ELF-1 (cell line): ENCODE results near the gene CDH12.
"Not testable (repeated sequence)": the region's sequence is repeated elsewhere in the genome, so short reads cannot be mapped to it uniquely, and the experiment has no call there.

Source experiments
- DNase-seq: peaks from one replicate; pipeline ENCODE4 v3.0.0-alpha.2; 2016; ENCODE audit warnings: low read depth, low spot score

The CDH12 gene

DNA sequence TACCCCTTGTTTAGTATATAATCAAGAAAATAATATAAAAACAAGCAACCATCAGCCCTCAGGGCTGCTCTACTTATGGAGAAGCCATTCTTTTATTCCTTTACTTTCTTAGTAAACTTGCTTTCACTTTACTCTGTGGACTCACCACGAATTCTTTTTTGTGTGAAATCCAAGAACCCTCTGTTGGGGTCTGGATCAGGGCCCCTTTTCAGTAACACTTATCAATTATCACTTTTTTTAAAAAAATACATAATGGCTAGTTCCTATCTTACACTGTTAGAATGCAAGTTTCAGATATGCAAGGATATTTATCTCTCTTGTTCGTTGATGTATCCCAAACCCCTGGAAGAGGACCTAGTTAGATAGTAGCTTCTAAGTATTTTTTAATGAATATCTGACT lies 687.2 kb downstream of the CDH12 start:
- DNase-seq, result not testable (repeated sequence)

DNA sequence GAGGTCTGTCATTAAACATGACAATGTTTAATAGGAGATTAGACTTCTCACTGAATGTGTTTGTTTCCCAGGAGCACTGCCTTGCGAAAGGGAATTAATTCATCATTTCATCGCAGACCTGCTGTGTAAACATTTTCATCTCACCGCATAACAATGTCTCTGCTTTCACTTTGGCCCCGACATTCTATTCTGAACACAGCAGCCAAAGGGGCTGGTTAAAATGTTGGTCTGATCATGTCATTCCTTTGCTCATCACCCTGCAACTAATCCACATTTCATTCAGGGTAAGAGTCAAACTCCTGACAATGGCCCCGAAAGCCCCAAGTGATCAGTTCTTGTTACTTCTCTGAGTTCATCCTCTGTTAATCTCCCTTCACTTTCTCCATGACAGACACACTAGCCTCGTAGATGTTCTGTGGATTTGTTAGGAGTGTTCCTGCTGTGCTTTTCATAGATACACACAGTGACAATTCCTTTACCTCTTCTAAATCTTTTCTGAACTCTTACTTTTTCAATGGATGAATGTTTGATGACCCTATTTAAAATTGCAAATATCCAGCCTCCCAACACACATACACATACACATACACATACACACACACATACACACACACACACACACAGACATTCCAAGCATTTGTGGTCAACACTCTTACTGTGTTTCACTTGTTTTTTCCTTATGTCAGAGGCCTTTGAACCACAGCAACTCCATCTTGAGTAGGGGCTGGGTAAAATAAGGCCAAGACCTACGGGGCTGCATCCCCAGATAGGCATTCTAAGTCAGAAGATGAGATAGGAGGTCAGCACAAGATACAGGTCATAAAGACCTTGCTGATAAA lies 688.0 kb downstream of the CDH12 start:
- DNase-seq, result not testable (repeated sequence)

DNA sequence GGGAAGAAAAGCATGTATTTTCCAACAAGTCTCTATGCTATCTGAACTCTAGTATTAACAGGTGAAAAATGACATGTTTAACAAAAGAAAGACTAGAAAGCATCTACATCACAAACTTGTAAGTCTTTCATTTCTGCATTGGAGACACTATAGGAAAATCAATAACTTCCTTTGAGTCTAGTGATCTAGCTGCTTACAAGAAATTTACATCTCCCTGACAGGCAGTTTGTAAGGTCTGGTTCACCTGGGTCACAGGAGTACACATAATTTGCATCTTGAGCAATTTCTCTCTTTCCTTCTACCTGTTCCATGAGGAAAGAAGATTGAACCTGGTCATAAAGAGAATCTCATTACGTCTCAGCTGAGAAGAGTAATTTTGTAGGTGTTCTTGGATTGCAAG lies 696.2 kb downstream of the CDH12 start:
- DNase-seq, result not testable (repeated sequence)

DNA sequence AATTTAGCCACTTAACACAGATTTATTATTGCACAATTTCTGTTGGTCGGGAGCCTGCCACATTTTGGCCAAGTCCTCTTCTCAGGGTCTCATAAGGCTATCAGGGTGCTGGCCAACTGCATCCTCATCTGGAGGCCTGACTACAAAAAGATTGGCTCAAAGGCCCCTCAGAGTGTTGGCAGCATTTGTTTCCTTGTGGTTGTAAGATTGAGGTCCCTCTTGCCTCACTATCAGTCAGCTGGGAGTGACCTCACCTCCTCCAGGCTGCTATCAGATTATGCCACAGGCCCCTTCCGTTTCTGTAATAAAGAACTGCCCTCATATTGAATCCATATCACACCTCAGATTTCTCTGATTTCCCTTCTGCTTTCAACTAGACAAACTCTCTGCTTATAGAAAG lies 698.4 kb downstream of the CDH12 start:
- DNase-seq, result not testable (repeated sequence)

DNA sequence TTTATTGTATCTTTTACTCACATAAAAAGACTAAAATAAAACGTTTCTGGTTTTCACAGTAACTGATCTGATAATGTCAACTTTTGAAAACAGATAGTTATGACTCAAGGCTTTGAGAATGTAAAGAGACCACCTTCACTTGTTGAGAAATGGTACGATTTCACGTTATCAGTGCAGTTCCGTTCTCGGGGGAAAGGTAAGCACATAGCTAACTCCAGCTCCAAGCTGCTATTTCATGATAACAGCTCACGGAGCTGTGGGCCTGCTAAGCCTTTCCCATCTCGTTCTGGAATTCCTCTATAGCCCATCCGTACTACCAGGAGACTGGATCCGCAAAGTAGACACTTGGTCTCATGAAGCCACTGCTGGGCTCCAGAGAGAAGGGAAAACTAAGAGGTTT lies 701.3 kb downstream of the CDH12 start:
- not testable (repeated sequence) for DNase-seq

DNA sequence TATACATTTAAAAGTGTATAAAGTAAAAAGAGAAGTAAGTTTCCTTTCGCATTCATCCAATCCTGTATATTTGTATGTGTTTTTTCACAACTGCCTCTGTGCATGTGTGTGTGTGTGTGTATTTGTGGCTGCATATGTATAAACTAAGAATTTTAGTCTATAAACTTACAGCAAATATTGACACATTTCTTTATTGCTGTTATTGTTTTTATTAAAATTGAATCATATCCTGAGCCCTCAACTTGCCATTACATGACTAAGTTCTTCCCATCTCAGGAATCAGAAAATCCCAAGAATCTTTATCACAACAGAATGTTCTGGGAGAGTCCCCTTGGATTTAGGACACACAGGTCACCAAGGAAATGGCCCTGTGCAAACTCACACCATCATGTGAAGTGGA lies 712.7 kb downstream of the CDH12 start:
- not testable (repeated sequence) for DNase-seq

DNA sequence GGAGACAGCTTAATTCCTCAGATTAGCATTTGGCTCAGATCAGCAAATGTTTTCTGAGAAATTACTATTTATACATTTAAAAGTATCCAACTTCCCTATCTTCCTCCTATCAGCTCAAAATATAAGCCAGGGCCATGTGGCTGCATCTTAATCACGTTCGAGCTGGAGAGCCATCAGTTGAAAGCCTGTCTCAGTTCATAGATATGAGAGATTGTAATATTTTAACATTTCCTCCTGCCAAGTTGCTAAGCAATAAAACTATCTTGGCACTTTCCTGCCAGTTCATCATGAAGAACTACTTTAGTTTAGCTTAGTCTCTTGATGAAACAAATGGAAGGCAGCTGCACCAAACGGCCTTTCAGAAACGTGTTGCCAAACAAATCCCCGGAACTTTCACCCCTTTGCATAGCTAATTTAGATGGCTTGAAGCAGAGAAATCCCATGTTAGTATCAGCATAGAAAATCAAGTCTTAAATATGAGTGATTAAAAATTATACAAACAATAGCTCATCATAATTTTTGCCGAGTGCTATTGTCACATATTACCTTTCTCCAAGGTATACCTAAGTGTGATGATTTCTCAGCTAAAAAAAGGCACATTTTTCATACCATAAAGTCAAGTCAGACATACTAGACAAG lies 713.4 kb downstream of the CDH12 start:
- not testable (repeated sequence) for DNase-seq

DNA sequence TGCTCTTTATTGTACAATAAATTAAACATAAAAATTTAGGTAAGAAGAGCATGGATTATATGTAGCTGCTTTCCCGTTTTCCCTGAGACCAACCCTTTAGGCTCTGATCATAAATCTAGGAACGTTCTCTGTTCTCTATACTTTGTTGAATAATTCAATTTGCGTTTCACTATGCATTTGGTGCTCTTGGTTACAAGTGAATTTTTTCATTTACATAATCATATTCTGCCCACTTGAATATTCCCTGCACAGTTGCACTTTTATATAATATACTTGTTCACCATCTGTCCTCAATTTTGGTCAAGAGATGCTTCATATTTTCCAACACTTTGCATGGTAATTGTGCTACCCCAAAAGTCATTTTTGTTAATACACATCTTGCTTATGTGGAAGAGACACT lies 741.8 kb downstream of the CDH12 start:
- DNase-seq, result no peak

DNA sequence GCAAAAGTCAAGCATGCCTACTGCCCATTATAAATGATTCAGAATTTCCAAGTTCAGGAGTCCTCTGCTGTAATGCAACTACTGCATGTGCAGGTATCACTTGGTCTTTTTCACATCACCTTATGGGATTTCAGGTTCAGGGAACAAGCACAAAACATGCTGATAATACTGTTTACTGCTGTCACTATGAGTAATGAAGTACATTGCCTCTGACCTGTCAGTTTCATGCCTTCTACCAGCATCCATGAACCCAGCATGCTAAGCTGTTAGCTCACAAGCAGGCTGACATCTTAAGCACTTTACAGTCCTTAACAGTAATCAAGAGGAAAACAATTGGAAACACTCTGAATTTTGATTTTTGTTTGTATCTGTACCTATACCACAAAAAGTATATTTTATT lies 743.8 kb downstream of the CDH12 start:
- DNase-seq, result no peak

DNA sequence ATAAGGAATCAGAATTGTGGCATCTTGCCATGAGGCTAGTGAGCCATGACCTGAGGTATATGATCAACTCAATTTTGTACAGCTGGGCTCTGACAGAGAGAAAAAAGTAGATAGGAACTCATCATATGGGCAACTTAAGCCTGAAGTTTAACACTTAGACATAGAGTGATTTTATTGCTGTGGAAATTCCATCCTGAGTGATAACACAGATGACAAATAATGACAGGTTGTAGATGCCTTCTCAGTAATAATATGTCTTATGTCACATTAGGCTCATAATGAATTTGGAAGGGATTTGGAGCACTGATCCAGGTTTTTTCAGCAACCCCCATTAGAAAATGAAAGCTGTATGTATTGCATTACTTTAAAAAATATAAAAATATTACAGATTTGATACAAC lies 744.6 kb downstream of the CDH12 start:
- no peak for DNase-seq

DNA sequence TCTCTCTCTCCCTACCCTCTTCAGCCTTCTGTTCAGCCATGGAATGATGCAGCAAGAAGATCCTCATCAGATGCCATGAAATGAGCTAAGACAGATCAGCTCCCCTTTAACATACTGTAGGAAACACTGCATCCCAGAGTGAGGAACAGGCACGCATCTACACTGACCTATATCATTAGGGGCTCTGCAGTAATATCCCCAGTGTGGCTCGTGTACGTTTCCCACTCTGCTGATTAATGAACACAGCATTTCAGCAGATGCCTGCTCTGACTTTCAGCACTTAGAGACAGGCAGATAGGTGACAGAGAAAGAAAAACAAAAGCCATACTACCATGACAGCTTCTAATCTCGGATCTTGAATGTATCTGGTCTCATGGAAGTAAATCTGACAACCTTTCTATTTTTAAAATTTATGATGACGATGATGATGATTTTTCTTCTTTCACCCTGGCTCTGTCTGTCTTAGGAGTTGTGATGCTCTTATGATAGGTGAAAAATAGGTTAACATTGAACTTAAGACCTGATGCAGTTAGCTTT lies 750.3 kb downstream of the CDH12 start:
- no peak for DNase-seq

DNA sequence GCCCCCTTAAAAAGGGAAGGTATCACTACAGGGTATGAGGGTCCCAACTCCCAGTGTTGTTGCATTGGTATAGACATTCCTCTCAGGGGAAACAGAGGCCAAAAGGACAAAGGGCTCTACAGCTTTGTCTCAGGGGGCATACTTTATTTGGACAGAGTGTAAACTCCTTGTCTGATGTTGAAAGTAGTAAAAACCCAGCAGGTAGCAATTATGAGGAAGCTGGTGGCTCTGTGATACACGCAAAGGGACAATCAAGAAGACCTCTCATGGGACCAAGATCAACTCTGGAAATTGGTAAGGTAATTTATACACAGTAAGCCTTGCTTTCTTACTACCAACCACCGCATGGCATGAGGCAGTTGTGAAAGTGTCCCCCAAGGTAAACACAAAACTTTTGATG lies 764.6 kb downstream of the CDH12 start:
- no peak for DNase-seq

DNA sequence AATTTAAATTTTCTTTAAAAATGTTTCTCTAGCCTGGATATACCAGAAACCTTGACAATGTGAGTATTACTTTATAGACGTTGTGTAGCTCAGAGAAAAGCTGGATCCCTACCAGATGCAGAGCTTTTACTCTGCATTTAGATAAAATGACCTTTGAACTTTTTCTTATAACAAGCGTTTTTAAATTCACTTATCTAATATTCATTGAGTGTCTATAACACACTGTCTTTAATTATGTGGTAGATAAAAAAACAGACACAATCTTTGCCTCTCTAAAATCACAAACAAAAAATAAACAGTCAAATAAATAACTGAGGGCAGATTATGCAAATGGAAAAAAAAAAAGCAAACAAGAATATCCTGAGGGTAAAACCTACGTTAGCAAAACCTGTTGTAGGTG lies 773.6 kb downstream of the CDH12 start:
- DNase-seq, result no peak

DNA sequence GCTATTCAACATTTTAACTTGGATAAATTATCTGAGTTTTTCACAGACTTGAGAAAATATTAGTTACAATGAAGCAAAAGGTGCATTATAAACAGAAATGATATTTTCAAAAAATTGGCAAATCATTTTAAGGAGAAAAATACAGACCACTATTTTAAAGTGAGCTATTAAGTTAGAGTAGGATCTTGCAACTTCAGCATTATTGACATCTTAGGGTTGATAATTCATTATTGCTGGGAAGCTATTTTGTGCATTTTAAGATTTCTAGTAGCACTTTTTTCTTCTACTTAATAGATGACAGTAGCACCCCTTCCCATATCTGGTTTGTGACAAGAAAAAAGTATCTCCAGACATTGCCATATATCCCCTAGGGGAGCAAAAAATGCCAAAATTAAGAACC lies 774.1 kb downstream of the CDH12 start:
- no peak for DNase-seq

DNA sequence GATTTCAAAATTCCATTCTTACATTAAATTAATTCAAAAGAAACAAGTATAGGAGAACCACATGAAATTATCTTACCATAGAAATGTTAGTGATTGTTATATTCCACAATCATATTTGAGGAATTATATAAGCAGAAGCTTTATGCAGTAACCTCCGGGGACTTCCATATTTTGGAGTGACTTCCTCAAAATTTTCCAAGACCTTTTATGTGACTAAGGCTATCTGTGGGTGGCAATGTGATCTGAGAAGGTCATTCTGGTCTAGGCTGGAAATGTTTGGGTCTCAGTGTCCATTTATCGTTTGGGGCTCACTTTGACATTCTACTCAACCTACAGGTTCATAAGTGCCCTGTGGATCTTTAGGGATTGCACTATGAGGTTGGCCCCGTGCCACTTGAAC lies 776.6 kb downstream of the CDH12 start:
- no peak for DNase-seq

DNA sequence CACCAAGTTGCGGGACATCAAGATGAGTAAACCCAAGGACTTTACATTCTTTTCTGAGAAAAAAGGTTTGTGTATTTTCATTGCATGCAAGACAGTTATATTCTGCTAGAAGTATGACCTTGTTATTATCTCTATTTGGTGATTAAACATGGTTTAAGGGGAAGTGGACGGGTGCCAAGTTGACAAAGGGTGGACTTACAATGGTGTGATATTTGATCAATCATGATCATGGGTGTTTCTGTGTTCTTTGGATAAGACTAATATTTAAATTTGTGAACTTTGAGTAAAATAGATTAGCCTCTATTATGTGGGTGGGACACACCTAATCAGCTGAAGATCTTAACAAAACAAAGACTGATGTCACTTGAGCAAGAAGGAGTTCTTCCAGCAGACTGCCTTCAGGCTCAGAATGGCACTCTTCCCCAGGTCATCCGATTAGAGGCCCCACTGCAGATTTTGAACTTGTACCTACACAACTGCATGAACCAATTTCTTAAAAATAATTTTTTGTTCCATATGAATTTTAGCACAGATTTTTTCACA lies 782.9 kb downstream of the CDH12 start:
- DNase-seq, result no peak

DNA sequence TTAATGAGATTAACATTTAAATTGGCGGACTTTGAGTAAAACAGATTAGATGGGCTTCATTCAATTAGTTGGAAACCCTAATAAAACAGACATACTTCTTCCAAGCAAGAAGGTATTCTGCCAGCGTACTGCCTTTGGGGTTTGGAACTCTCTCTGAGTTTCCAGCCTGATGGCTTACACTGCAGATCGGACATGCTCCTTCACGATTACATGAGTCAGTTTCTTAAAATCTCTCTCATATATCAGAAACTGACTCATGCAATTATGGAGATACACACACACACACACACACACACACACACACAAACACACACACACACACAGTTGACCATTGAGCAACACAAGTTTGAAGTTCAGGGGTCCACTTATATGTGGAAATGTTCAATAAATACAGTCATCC lies 789.4 kb downstream of the CDH12 start:
- DNase-seq, result no peak

DNA sequence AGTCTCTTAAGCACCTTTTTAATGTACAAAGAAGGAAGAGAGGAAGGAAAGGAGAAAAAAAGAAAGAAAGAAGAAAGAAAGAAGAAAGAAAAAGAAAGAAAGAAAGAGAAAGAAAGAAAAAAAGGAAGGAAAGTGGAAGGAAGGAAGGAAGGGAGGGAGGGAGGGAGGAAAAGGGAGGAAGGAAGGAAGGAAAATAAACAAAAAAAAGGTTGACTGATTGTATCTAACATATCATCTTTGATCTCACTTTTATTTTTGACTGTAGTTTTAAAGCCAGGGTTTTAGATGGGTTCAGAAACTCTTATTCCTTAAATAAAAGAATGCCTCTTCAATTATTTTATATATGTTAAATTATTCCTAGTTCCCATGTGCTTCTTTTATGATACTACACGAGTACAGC lies 794.5 kb downstream of the CDH12 start:
- DNase-seq, result no peak

DNA sequence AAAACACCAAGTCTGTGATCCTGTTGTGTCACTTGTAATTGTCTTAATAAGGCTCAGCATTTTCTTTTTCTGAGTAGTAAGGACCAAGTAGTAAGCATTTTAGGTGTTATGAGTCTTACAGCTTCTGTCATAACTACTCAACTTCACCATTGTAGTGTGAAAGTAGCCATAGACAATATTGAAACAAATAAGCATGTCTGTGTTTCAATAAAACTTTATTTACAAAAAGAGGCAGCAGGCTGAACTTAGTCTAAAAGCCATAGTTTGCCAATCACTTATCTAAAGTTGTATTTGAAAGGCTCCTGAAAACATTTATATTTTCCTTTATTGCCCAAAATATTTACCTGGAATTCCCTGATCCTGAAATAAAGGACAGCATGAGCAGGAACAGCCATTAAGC lies 796.1 kb downstream of the CDH12 start:
- DNase-seq, result no peak

DNA sequence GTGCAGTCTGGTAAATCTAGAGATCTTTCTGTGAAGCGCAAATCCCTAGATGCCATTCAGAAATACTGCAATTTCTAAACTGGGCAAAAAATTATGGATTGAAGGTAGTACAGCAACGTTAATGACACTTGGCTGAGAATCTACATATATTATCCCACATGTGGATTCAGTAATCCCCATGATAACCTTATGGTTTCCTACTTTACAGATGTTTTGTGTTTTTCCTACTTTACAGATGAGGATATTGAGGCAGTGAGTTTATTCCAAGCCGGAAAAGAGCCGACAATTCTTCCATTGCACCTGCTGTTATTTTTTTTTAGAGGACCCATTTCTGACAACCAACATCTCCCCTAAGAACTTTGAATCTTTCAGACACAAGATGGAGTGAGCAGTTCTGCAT lies 796.5 kb downstream of the CDH12 start:
- DNase-seq, result no peak

DNA sequence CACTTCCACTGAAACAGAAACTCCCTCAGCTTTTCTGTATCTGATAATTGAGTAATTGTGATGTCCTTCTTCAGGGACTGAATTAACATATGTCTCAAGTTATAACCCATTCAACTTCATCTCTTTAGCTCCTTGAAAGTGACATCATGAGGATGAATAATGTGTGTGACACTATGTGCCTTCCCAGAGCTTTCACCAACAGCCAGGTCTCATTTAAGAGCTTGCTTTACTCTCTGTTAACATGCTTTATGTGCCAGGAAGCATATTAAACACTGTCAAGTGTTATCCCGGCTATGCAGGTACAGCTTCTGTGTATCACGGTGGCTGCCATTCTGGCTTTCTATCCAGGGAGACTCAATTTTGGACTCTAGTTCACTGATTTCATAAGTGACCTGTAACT lies 799.9 kb downstream of the CDH12 start:
- no peak for DNase-seq

DNA sequence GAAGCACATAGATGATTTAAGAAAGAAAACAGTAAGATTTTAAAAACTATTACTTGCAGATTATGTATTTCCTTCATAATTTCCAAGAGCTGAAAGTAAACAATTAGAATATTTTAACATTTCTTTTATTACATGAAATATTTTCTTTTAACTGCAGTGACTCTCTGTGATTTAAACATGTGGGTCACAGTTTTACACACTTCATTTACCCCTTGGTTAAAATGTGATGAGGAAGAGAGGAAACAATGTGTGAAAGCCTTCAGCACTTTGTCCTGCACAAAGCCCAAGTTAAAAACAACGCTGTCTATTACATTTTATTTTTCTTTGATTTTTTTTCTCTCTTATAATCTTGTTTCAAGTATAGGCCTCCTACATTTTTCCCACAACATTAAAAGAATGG lies 801.3 kb downstream of the CDH12 start:
- DNase-seq, result no peak

DNA sequence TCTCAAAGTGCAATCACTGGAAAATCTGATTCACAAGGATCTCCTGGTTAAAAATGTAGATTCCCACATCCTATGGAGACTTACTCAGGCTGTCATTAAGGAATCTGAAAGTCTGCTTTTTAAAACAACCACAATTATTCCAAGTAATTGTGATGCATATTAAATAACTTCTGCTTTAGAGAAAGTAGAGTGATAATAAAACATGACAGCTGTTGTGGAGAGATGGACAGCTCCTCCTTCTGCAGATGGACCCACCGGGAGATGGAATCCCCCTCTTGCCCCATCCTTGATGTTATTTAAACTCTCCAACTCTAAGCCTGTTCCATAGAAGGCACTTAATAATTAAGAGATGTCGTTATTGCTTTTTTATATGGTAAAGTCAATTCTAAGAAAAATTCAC lies 802.2 kb downstream of the CDH12 start:
- DNase-seq, result no peak
